Body of pancreas (tissue), 4 donors: ENCODE results near the gene RNF130. TPM values are rescaled to one million over a fixed set of nuclear protein-coding genes. Genes with fewer than 3 reads are reported as not detected.
"Not testable (repeated sequence)": the region's sequence is repeated elsewhere in the genome, so short reads cannot be mapped to it uniquely, and the experiment has no call there.

ENCODE experiments used
- ATAC-seq: fragments of 150-250 bp; one replicate; pipeline ENCODE4 v1.9.1; 2016
- DNase-seq, 4 donors: peaks; one replicate each; pipeline ENCODE4 v3.0.0-alpha.2; 2019
- H3K27ac ChIP-seq, 4 donors: fragments of 200-600 bp; sonication (generic); 1 replicate in 3 of 4; 2 replicates in 1 of 4; pipeline versions ENCODE4 v1.5.1 to v1.6.1; 2016 to 2019; ENCODE audit warnings: mild to moderate bottlenecking in 1 of 4, mixed read lengths in 1 of 4, moderate library complexity in 1 of 4
- H3K27me3 ChIP-seq, 2 donors: fragments of 200-600 bp; sonication (generic); one replicate each; pipeline ENCODE4 v1.6.0; 2016; ENCODE audit warnings: mild to moderate bottlenecking in 1 of 2
- H3K36me3 ChIP-seq, 2 donors: fragments of 200-600 bp; sonication (generic); replicated peaks in 1 of 2; 2 replicates each; pipeline ENCODE4 v1.5.1; 2016; ENCODE audit warnings: low read depth in 2 of 2; ENCODE audit not compliant: insufficient read depth in 1 of 2
- H3K4me1 ChIP-seq: fragments of 200-600 bp; sonication (generic); one replicate; pipeline ENCODE4 v1.6.0; 2016
- H3K4me3 ChIP-seq, 2 donors: fragments of 200-600 bp; sonication (generic); 1 replicate in 1 of 2; 2 replicates in 1 of 2; pipeline ENCODE4 v1.5.1; 2016 to 2019
- H3K9me3 ChIP-seq, 3 donors: fragments of 200-600 bp; sonication (generic); 1 replicate in 2 of 3; 2 replicates in 1 of 3; pipeline ENCODE4 v1.5.1; 2016
- POLR2A ChIP-seq, 3 donors: fragments of 450-650 bp; IDR thresholded peaks; one replicate each; pipeline ENCODE4 v1.6.1; 2016; ENCODE audit warnings: antibody characterized with exemption in 3 of 3, mild to moderate bottlenecking in 2 of 3
- WGBS, 2 donors: methylation state at CpG; one replicate each; pipeline ENCODE4 v1.1.5; 2017; 5-methylcytosine and 5-hydroxymethylcytosine counted together
- intact Hi-C: fragments of 100-400 bp; cut with DNase I; formaldehyde crosslinking; loops from one replicate; pipeline ENCODE4 v1.15.1; 2023
- total RNA-seq, 2 donors: library from RNA; depleted of rRNA; stranded (reverse); fragments of >200 nt; gene quantifications; one replicate each; pipeline ENCODE4 v1.1.0, GENCODE V29; 2016
- TF ChIP-seq, protein P1 (sequence below), 7 experiments: fragments of 450-650 bp in 4 of 7; fragments of 200-600 bp in 3 of 7; sonication (generic) in 3 of 7; IDR thresholded peaks; one replicate each; pipeline ENCODE4 v1.5.1; 2016 to 2019; ENCODE audit warnings: antibody characterized with exemption in 7 of 7

RNF130 gene
- total RNA-seq, 2 donors from 2014 or later, result 32.3 to 58.9 TPM

DNA sequence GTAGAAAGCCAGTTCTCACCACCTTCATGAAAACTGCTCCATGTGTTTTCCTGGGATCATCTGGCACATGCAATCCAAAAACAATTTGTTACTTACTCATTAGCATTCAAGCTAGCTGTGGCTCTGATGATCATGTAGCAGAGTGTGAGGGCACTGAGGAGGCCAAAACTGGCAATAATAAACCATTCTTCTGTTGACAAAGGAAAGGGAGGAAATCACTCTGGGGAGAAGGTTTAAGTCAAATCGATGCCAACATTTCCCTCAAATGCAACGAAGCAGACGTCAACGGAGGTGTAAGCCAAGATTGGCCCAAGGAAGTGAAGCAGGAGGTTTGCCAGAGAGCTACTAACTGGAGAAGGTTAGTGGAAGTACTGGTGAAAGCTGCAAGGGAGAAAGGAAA lies 108.2 kb downstream of the RNF130 start:
- TF ChIP-seq, protein P1, sequence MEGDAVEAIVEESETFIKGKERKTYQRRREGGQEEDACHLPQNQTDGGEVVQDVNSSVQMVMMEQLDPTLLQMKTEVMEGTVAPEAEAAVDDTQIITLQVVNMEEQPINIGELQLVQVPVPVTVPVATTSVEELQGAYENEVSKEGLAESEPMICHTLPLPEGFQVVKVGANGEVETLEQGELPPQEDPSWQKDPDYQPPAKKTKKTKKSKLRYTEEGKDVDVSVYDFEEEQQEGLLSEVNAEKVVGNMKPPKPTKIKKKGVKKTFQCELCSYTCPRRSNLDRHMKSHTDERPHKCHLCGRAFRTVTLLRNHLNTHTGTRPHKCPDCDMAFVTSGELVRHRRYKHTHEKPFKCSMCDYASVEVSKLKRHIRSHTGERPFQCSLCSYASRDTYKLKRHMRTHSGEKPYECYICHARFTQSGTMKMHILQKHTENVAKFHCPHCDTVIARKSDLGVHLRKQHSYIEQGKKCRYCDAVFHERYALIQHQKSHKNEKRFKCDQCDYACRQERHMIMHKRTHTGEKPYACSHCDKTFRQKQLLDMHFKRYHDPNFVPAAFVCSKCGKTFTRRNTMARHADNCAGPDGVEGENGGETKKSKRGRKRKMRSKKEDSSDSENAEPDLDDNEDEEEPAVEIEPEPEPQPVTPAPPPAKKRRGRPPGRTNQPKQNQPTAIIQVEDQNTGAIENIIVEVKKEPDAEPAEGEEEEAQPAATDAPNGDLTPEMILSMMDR (IDR thresholded peaks at IDR 0.05), result no peak
- TF ChIP-seq POLR2A (IDR thresholded peaks at IDR 0.05), result no peak
- Histone ChIP-seq H3K36me3 (peaks cover 6 to 11% of the 10 kb centered on the region in 2 donors), H3K27me3 (no peaks in the 10 kb centered on the region), H3K27ac (no peak overlapping the region), H3K9me3 (no peaks in the 10 kb centered on the region), H3K4me3 (no peak overlapping the region), H3K4me1 (peaks cover 4% of the 10 kb centered on the region)
- DNase-seq, result no peak
- 75 to 92% methylated on average over 4 of the region's 4 CpGs for WGBS, 2 donors
- intact Hi-C loops, result no loop called here
- no peak for ATAC-seq

DNA sequence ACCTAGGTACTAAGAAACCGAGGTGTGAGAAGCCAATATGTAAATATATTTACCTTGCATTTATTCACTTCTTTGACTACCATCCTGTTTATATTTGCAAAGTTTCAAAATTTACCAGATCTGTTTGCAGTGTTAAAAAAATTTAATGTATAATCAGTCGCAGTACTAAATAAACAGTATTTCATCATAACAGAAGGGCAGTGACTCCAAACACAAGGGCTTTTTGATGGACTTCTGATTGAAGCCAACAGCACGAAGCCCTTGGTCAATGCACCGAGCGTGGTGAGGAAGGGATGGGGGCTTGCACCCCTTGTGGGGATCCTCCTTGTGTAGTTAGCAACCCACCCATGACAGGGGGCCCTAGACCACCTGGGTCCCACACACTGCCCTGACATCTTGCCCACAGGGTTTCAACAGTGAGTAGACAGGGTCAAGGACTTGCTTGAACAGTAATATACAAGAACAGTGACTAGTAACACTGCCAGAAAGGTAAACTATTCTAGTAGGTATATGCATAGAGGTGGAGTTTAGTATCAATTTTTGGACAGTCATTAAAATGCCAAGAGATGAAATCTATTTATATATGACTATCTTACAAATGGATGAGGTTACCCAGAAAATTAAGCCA lies 111.2 kb downstream of the RNF130 start:
- Histone ChIP-seq H3K4me3 (no peak overlapping the region), H3K27me3 (no peaks in the 10 kb centered on the region), H3K36me3 (peaks cover 0 to 4% of the 10 kb centered on the region in 2 donors), H3K4me1 (peaks cover 4% of the 10 kb centered on the region), H3K27ac (no peak overlapping the region), H3K9me3 (no peaks in the 10 kb centered on the region)
- intact Hi-C loops, result no loop called here
- TF ChIP-seq, protein P1 (IDR thresholded peaks at IDR 0.05), result no peak
- no peak for TF ChIP-seq POLR2A (IDR thresholded peaks at IDR 0.05)
- DNase-seq (no peak), ATAC-seq (no peak)
- 51 to 71% methylated on average over 5 of the region's 5 CpGs for WGBS, 2 donors

DNA sequence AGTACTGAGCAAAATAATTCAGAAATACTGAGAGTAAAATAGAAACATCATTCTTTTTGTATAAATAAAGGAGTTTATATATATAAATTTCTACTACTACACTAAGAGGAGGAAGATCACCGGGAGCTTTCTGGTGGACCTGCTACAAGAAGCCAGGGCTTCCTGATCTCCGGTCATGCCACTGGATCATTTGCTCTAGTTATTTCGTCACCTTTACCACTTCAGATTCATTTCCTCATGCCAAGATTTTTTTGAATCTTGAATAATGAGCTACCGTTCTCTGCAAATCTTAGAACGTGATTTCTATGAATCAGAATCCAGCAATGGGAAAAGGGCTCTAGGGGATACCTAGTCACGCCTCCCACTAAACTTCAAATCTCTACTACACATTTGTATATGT lies 111.9 kb downstream of the RNF130 start:
- intact Hi-C loops, result no loop called here
- WGBS, 2 donors, result 77 to 83% methylated on average over 6 of the region's 6 CpGs
- Histone ChIP-seq H3K9me3 (no peaks in the 10 kb centered on the region), H3K27me3 (no peaks in the 10 kb centered on the region), H3K4me3 (no peak overlapping the region), H3K36me3 (peaks cover 0 to 4% of the 10 kb centered on the region in 2 donors), H3K27ac (no peak overlapping the region), H3K4me1 (peaks cover 4% of the 10 kb centered on the region)
- TF ChIP-seq, protein P1 (IDR thresholded peaks at IDR 0.05), result no peak
- no peak for TF ChIP-seq POLR2A (IDR thresholded peaks at IDR 0.05)
- ATAC-seq, result no peak
- DNase-seq, result peak in 1 of 4 donors; percentile 23

DNA sequence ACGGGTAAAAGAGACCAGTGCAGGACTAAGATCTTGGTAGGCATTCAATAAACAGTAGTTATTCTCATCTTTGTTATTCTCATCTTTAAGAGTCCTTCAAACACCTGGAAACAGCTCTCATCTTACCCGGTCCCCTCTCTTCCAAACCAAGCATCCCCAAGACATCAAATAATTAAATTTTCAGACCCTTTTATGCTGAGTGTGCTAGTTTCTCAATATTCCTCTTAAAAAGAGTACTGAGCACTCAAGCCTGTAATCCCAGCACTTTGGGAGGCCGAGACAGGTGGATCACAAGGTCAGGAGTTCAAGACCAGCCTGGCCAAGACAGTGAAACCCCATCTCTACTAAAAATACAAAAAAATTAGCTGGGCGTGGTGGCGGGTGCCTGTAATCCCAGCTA lies 112.4 kb downstream of the RNF130 start:
- H3K36me3 ChIP-seq, intact Hi-C loops: not testable (repeated sequence)
- 97 to 98% methylated on average over 5 of the region's 5 CpGs for WGBS, 2 donors

DNA sequence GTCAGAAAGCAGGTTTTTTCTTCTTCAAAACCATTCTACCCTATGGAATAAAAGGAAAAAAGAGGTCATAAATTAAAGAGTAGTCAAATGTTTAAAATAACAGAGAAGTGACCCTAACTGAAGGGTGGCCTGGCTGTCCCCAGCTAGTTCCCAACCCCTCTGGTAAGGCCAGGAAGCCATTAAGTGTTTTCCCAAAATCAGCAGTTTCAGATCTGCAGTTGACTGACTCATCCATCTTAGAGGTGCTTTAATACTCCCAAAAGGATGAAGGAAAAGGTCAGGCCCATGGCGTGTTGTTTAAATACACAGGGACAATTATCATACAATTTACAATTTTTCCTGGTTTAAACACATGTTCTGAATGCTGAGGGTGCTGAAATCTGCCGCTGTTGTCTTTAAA lies 115.9 kb downstream of the RNF130 start:
- intact Hi-C loops, result no loop called here
- H3K9me3 ChIP-seq, result no peaks in the 10 kb centered on the region
- no peaks in the 10 kb centered on the region for H3K27me3 ChIP-seq
- ATAC-seq, result no peak
- no peak overlapping the region for H3K27ac ChIP-seq
- 78 to 90% methylated on average over 2 of the region's 2 CpGs for WGBS, 2 donors
- H3K4me3 ChIP-seq, result no peak overlapping the region
- H3K4me1 ChIP-seq, result peaks cover 4% of the 10 kb centered on the region
- no peak for DNase-seq
- TF ChIP-seq POLR2A (IDR thresholded peaks at IDR 0.05), result no peak
- TF ChIP-seq, protein P1 (IDR thresholded peaks at IDR 0.05), result no peak
- no peaks in the 10 kb centered on the region for H3K36me3 ChIP-seq

More for the DNA sequence above, 112.4 kb downstream of the RNF130 start:
- H3K4me1 ChIP-seq, H3K4me3 ChIP-seq, DNase-seq, H3K27ac ChIP-seq, H3K9me3 ChIP-seq, ATAC-seq, H3K27me3 ChIP-seq: not testable (repeated sequence)
